NK-92 treated with Interleukin-12 subunit alpha and Interleukin-12 subunit beta, amount 100 ng/mL, for 24 hours (cell line): ENCODE results near the gene SS18L1.

Experiments used
- DNase-seq: peaks from one replicate; lab custom pipeline; 2025; lab: John Stamatoyannopoulos, UW

SS18L1 gene

GRCh38 chr20:62174021-62174804 lies 30.6 kb downstream of the SS18L1 start:
- DNase-seq = no peak

GRCh38 chr20:62174870-62175624 lies 31.5 kb downstream of the SS18L1 start:
- no peak for DNase-seq

GRCh38 chr20:62175711-62176110 lies 32.1 kb downstream of the SS18L1 start:
- DNase-seq = no peak

- DNase-seq = no peak
These were observed 33.3 kb downstream of the SS18L1 start for GRCh38 chr20:62176866-62177265.

- DNase-seq = no peak
These were observed 33.7 kb downstream of the SS18L1 start for GRCh38 chr20:62177307-62177706.

GRCh38 chr20:62178316-62179161 lies 35.0 kb downstream of the SS18L1 start:
- DNase-seq = no peak

GRCh38 chr20:62179162-62179504 lies 35.6 kb downstream of the SS18L1 start:
- DNase-seq = no peak

GRCh38 chr20:62181808-62182207 lies 38.2 kb downstream of the SS18L1 start:
- no peak for DNase-seq

GRCh38 chr20:62182469-62183425 lies 39.2 kb downstream of the SS18L1 start, which contains the start of gene MTG2:
TSS of gene MTG2 (plus strand) at chr20:62183028. CDS start at chr20:62193421, 10,393 bp downstream.
- DNase-seq = peak; percentile 92

GRCh38 chr20:62183426-62184142 lies 40.0 kb downstream of the SS18L1 start:
- no peak for DNase-seq

- DNase-seq = no peak
These were observed 42.5 kb downstream of the SS18L1 start for GRCh38 chr20:62186096-62186426.

GRCh38 chr20:62186887-62187866 lies 43.6 kb downstream of the SS18L1 start:
- no peak for DNase-seq

GRCh38 chr20:62190639-62191411 lies 47.3 kb downstream of the SS18L1 start:
- no peak for DNase-seq

- no peak for DNase-seq
These were observed 48.4 kb downstream of the SS18L1 start for GRCh38 chr20:62191781-62192559.

GRCh38 chr20:62192635-62193034 lies 49.1 kb downstream of the SS18L1 start:
- no peak for DNase-seq

GRCh38 chr20:62193079-62194025 lies 49.8 kb downstream of the SS18L1 start:
- no peak for DNase-seq

- DNase-seq = no peak
These were observed 51.5 kb downstream of the SS18L1 start for GRCh38 chr20:62195075-62195405.
